ENCODE measurements around the gene SPAG6. TPM values are rescaled to one million over a fixed set of nuclear protein-coding genes. Genes with fewer than 3 reads are reported as not detected.
A peak's percentile ranks its signal among the peaks of the same experiment; 100 is the strongest.

The SPAG6 gene
- total RNA-seq, 1 experiment from 2014 or later, result not detected

DNA sequence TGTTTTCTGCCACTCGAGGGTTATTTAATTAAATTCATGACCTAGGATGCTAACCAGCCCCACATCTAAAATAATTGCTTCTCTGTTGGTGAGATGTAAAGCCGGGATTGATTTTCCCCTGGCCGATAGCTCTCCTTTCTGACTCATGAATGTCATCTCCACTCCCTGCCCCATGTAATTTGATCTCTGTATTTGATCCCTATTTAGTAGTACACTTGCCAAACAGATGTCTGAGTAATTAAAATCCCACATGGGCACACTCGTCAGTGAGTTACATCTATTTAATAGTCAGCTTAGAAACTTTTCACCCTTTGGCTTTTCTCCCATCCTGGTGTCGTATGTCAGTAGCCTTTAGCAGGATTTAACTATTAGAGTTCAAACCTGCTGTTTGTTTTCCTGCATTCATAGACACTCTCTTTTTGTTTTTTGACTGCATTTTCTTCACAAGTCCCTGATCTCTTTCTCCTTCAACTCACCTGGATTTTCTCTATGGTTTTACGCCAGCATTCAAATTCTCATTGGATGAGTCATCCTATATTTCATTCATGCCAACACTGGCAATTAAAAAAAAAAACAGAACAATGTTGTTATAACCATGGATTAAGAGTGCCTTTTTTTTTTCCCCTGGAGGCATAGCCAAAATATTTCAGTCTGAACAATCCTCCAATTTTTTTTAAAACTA lies 82.7 kb downstream of the SPAG6 start:
- DNase-seq (ENCODE audit: extremely low read depth, low read depth), result peak; percentile 21

- DNase-seq (ENCODE audit: extremely low read depth, low read depth), result peak; percentile 29
These were observed 83.8 kb downstream of the SPAG6 start for GRCh38 chr10:22429146-22429545.

DNA sequence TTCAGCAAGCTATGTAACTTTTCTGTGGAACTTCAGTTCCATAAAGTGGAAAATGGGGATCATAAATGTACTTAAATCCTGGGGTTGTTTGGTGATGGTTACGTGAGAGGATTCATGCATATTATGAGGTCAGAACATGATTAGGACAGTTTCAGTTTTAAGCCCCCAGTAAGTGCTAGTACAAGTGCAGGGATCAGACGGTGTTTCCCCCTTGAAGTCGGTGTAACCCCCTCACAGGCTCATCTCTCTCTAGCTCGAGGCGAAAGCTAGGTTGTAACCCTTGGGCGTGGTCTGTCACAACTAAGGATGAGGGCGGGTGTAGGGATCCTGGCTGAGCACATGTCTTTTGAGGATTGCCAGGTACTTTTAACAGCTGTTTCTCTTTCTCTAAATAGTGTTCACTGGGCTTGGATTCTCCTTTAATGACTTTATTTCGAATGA lies 84.7 kb downstream of the SPAG6 start:
- DNase-seq (ENCODE audit: extremely low read depth, low read depth), result no peak

DNA sequence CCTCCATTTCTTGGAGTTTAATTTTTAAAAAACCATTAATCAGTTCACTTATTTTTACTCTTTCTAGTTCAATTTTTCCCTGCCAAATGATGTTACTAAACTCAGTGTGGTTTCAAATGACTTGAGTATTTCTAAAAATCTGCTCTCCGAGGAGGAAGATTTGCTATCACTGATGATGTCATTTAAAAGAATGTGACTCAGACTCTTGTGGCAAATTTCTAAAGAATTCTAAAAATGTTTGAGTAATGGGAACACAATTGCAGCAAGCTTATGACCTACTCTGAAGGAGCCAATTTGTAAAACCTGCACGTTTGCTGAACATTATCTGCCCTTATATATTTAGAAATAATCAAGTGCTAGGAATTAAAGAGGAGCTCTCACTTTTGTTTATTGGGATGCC lies 88.6 kb downstream of the SPAG6 start:
- DNase-seq (ENCODE audit: extremely low read depth, low read depth), result peak; percentile 26

GRCh38 chr10:22434521-22434920 lies 89.2 kb downstream of the SPAG6 start:
- DNase-seq (ENCODE audit: extremely low read depth, low read depth), result no peak

DNA sequence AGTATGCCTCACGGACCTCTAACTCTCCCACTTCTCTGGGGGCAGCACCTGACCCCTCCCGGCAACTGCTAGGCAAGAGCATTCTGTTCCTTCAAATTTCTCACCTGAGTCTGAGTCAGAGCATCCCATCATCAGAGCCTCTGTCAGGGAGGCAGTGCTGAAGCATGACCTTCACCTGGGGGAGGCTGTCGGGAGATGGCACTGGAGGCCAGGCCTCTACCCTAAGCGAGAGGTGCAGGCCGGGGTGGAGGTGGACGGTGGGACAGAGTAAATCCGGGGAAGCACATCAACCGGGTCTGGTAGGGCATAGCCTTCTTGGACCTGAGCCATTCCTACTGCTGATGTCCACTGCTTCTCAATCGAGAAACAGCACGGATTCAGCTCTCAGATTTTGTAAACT lies 90.4 kb downstream of the SPAG6 start:
- no peak for DNase-seq (ENCODE audit: extremely low read depth, low read depth)

GRCh38 chr10:22436526-22436892 lies 91.2 kb downstream of the SPAG6 start:
- no peak for DNase-seq (ENCODE audit: extremely low read depth, low read depth)

DNA sequence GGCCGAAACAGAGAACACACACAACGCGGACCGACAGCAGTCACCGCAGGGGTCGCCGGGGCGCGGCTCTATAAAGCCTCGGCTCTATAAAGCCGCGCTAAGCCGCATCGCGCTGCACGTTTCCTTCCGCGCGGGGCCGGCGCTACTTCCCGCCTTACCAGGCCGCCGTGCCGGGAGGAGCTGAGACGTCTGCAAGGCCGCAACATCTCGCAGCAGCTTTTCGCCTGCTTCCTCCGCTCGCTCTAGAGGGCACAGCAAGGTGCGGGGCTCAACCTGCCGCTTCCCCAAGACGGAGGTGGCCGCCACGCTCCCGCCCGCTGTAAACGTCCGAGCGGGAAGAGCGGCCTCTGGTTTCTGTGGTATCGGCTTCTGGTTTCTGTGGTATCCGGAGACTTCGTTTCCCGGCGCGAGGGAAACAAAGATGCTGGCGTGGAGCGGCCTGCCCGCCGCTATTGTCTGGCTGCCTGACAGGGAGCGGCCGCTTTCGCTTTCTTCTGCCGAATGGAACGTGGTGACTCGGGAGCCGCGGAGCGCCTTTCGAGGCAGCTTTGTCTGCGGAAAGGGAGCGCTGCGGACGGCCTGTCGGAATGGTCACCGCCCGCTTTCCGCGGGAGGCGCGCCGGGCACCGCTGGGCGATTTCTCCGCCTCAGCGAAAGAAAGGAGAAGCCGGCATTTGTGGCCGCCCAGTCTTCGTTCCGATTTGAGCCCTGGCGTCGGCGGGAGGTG lies 91.8 kb downstream of the SPAG6 start:
- DNase-seq (ENCODE audit: extremely low read depth, low read depth), result peak; percentile 32

DNA sequence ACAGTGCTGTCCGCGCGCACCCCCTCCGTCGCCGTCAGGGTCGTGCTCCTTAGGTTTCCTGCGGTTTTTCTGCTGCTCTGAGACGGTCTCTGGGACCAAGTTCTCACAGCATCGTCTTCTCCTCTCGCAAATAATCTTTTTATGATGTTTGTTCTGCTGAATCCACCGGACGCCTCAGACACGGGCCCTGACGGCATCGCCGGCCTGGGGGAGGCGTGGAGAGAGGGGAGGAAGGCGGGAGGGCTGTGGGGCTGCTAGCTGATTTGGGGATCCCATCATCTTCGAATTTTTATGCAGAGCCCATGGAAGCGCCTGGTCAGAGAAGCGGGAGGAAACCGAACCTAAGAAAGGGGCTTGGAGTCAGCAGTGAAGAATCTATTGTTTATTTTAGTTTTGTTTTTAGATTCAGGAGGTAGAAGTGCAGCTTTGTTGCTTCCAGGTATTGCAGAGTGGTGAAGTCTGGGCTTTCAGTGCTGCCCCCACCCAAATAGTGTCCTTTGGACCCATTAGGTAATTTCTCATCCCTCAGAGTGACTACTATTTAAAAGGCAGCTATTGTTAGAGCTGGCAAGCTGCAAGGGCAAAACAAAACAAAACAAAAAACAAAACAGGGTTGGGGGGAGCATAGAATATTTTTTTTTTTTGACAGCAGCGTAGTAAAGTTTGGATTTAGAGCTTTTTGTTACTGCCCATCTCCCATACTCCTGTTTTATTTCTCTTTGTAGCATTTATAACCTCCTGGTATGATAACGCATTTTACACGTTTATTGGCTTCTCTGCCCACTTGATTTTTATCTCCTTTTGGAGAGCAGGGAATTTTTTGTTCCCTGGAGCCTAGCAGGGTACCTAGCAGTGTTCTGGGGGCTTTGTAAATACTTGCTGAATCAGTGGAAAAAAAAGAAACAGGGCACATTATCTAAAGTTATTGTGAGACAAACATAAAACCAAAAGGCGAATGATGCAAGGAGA lies 92.6 kb downstream of the SPAG6 start:
- no peak for DNase-seq (ENCODE audit: extremely low read depth, low read depth)

DNA sequence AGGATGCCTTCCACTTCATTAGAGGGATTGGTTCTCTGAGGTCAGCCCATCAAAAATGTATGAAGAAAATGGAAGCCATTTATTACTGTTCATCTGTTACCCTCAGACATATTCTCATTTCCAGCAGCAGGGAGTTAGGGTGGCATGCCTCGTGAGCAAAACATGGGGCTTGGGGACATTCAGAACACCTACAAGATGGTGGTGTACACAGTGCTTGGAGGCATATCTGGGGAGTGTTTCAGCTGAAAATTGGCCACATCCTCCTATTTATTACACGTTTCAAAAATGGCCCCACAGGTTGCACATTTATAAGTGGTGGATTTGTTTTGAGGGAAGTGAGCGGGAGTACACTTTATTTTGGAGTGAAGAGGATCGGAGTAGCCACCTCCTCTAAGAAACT lies 93.4 kb downstream of the SPAG6 start:
- DNase-seq (ENCODE audit: extremely low read depth, low read depth), result no peak

DNA sequence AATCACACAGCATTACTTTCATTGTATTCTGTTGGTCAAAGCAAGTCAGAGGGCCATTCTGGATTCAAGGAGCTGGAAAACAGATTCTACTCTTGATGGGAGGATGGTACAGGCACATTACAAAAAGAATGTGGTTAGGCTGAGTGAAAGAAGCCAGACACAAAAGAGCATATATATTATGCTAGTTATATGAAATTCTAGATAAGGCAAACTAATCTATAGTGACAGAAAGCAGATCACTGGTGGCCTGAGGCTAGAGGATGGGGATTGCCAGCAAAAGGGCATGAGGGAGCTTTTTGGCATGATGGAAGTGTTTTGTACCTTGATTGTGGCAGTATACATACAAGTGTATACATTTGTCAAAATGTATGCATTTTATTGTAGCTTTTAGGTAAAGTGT lies 96.8 kb downstream of the SPAG6 start:
- DNase-seq (ENCODE audit: extremely low read depth, low read depth), result no peak

GRCh38 chr10:22442468-22442867 lies 97.2 kb downstream of the SPAG6 start:
- DNase-seq (ENCODE audit: extremely low read depth, low read depth), result no peak

DNA sequence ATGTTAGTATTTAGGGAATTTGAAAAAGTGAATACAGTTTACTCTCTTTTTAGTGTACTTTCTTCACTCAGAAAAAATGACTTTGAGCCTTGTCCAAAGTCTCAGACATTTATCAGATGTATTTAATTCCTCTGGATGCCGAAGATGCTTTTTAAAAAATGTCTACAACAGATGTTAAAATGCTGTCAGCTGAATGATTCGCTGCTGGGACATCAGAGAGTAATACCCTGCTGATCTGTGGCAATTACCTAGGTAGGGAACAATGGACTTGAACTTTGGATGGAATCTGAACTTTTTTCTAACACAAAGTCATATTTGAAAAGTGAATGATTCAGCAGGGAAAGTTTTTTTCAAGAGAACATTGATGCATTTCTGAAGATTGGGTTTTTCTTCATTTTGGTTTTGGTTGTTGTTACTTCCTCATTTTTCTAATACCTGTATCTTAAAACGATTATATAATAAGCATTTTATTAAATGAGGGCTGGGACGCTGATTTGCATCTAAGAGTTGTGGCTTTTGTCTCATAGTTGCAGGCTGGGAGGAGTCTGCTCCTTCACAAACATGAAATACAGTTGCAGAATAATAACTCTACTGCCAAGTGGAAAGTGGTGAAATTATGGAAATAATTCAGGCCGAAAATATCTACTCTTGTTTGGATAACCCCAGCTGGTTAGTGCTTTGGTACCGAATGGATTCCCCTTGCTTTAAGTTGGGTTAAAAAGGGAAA lies 98.0 kb downstream of the SPAG6 start:
- no peak for DNase-seq (ENCODE audit: extremely low read depth, low read depth)

DNA sequence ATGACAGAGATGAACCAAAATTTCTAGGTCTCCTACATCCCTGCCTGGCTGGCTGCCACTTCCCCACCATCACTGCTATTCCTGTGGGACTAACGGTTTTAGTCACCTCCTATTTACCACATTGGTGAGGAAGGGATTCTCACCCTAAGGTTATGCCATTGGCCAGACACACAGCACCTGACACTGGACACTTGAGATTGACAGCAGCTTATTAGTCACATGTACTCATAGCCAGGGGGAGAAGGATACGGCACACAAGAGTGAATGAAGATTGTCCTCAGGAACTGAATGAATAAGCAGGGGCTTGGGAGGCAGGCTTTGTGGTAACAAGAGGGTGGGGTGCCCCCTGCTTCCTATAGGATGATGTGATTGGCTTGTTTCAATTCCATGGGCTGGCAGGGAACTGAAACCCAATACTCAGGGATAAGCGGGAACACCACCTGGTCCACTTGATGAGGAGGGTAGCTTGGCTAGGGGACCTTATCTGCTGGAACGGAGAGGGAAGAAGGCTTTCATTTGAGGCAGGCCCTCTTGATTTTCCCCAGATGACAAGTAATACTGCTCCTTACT lies 99.0 kb downstream of the SPAG6 start:
- DNase-seq (ENCODE audit: extremely low read depth, low read depth), result no peak

GRCh38 chr10:22445495-22445894 lies 100.2 kb downstream of the SPAG6 start:
- no peak for DNase-seq (ENCODE audit: extremely low read depth, low read depth)

DNA sequence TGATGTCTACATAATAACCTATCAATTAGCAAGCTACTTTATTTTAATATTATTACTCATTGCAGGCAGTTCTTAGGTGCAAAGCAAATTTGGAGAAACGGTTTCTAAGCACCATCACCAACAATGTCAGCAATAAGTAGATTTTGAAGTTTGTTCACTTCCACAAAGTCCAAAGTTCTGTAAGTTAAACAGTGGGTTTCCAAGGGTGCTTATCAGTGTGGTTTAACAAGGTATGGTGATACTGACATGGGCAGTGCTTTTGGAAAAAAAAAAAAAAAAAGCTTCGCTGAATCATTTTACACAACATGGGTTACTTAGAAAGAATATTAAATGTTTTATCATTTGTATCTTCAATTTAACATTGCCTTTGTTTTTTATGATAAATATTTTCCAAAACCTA lies 101.8 kb downstream of the SPAG6 start:
- no peak for DNase-seq (ENCODE audit: extremely low read depth, low read depth)

DNA sequence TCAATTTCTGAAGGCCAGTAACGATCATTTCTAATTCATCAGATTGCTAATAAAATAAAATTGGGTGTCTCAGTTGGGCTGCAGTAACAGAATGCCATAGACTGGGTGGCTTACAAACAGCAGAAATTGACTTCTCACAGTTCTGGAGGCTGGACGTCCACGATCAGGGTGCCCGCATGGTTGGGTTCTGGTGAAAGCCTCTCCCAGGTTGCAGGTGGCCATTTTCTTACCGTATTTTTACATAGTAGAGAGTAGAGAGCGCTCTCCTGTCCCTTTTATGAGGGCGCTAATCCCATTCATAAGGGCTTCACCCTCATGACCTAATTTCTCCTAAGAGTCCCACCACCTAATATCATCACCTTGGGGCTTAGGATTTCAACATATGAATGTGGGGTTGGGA lies 106.0 kb downstream of the SPAG6 start:
- no peak for DNase-seq (ENCODE audit: extremely low read depth, low read depth)

DNA sequence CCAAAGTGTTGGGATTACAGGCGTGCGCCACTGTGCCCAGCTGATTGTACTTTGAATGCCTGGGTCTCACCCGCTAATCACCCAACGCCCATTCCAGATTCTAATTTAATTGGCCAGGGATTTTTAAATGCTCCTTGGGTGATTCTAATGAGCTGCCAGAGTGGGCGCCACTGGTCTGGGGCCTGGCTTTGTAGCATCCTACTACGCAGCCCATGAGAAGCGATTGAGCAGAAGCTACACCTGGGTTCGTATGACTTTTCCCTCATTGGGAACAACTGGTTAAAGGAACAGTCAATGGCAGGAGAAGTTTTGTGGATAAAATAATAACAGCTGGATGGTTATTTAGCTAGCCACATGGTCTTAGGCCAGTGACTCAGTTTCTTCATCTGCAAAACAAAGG lies 108.0 kb downstream of the SPAG6 start:
- no peak for DNase-seq (ENCODE audit: extremely low read depth, low read depth)

DNA sequence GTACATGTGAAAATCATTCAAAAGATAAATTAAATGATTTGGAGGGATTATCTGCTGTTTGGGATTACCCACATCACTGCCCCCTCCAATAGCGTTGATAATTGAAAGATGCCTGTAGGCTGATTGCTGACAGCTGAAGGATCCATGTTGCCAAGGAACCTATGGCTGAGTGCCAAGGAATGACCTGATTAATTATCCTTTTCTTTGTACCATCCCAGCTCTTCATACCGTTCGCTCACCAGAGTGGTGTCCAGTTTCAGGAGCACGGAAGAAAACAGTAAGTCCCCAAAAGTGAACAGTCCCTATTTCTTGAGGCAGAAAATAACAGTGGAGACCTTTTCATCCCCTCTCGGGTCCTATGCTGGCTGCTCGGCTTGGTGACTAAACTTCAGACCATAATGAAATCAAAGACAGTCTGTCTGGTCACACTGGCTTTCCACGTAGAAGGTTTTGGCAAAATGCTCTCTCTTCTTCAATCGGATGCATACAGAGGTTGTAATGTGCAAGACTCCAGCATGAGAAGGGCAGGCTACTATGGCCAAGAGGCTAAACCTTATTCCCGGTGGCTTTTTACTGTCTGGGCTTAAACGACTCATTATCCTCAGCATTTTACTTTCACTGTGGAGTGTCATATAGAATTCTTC lies 108.8 kb downstream of the SPAG6 start:
- no peak for DNase-seq (ENCODE audit: extremely low read depth, low read depth)

- no peak for DNase-seq (ENCODE audit: extremely low read depth, low read depth)
These were observed 109.3 kb downstream of the SPAG6 start for GRCh38 chr10:22454634-22455033.

Measured in NCI-H460 (cell line).